ENCODE data around the gene IQGAP2.

DNA sequence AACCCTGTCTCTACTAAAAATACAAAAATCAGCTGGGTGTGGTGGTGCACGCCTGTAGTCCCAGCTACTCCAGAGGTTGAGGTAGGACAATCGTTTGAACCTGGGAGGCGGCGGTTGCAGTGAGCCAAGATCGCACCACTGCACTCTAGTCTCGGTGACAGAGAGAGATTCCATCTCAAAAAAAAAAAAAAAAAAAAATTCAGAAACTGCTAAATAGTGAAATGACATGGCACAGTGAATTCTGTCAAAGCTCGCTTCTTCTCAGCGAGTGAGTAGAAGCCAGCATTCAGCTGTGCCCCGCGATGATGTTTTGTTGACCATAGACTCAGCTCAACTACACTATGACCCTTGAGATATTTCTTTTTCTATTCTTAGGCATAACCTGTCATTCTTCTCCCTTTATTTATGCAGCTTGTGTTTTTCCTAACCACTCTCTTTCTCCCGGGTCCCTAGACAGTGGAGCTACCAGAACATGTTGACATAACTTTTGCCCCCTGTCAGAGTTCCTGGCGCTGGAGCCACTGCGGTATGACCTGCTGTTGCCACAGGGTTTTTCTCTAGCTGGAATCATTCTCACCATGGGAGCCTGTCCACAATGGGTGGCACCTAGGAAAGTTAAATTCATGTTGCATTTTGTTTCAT lies 13.5 kb upstream of the IQGAP2 start:
- no peak for TF ChIP-seq GATA3 (IDR thresholded peaks at IDR 0.05; ENCODE audit: low read depth, low read length)
- no peak for TF ChIP-seq GATA2 (IDR thresholded peaks at IDR 0.05; ENCODE audit: low read depth, low read length)

Measured in SH-SY5Y (cell line).